Sigmoid colon (tissue), 3 donors: ENCODE results near the gene POLN.

ENCODE experiments used
- POLR2A ChIP-seq, 2 donors: fragments of 450-650 bp; IDR thresholded peaks; one replicate each; pipeline ENCODE4 v1.6.1; 2016; ENCODE audit warnings: antibody characterized with exemption in 2 of 2, mild to moderate bottlenecking in 2 of 2, moderate library complexity in 2 of 2
- TF ChIP-seq, protein P1 (sequence below), 4 experiments: fragments of 450-650 bp in 3 of 4; fragments of 200-600 bp in 1 of 4; IDR thresholded peaks; one replicate each; pipeline ENCODE4 v1.5.1; 2016 to 2019; ENCODE audit warnings: antibody characterized with exemption in 4 of 4, mild to moderate bottlenecking in 3 of 4, moderate library complexity in 2 of 4

DNA sequence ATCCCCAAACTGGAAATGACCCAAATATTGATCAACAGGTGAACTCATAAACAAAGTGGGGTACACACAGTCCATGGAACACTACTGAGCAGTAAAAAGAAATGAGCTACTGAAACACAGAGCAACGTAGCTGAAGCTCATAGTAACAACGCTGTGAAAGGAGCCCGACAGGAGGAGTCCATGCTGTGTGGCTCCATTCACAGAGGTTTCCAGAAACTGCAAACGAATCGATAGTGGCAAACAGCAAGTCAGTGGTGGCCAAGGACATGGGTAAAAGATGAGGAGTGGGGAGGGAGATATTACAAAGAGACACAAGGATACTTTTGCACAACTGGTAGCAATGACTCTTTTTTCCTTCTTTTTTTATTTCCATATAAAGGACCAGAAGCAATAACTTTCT is 90.4 kb downstream of the POLN start:
- TF ChIP-seq POLR2A (IDR thresholded peaks at IDR 0.05), result no peak
- TF ChIP-seq, protein P1, sequence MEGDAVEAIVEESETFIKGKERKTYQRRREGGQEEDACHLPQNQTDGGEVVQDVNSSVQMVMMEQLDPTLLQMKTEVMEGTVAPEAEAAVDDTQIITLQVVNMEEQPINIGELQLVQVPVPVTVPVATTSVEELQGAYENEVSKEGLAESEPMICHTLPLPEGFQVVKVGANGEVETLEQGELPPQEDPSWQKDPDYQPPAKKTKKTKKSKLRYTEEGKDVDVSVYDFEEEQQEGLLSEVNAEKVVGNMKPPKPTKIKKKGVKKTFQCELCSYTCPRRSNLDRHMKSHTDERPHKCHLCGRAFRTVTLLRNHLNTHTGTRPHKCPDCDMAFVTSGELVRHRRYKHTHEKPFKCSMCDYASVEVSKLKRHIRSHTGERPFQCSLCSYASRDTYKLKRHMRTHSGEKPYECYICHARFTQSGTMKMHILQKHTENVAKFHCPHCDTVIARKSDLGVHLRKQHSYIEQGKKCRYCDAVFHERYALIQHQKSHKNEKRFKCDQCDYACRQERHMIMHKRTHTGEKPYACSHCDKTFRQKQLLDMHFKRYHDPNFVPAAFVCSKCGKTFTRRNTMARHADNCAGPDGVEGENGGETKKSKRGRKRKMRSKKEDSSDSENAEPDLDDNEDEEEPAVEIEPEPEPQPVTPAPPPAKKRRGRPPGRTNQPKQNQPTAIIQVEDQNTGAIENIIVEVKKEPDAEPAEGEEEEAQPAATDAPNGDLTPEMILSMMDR (IDR thresholded peaks at IDR 0.05), result no peak
